SK-N-SH treated with all-trans-retinoic acid at 6 μM for 48 hours (cell line): Measurements from ENCODE around the gene PIP5K1C.

Experiments
- RARB ChIP-seq: fragments of 250-450 bp; sonication (Bioruptor Pico); IDR thresholded peaks from 2 replicates; pipeline ENCODE4 v1.8.0; 2021; ENCODE audit warnings: mild to moderate bottlenecking, moderate library complexity
- ZC3H10 ChIP-seq: fragments of 250-450 bp; sonication (Bioruptor Pico); IDR thresholded peaks from 2 replicates; pipeline ENCODE4 v1.5.1; 2021; ENCODE audit warnings: mild to moderate bottlenecking, moderate library complexity
- ZFP30 ChIP-seq: fragments of 450-650 bp; formaldehyde crosslinking; IDR thresholded peaks from 2 replicates; pipeline ENCODE4 v1.5.0; 2022; ENCODE audit warnings: mild to moderate bottlenecking, moderate library complexity
- ZNF70 ChIP-seq: fragments of 450-650 bp; formaldehyde crosslinking; IDR thresholded peaks from 2 replicates; pipeline ENCODE4 v1.5.0; 2020; ENCODE audit warnings: mild to moderate bottlenecking, moderate library complexity
- TF ChIP-seq, protein P1 (sequence below): fragments of 250-450 bp; sonication (Bioruptor Pico); IDR thresholded peaks from 2 replicates; pipeline ENCODE4 v1.5.0; 2020; ENCODE audit warnings: mild to moderate bottlenecking, moderate library complexity

DNA sequence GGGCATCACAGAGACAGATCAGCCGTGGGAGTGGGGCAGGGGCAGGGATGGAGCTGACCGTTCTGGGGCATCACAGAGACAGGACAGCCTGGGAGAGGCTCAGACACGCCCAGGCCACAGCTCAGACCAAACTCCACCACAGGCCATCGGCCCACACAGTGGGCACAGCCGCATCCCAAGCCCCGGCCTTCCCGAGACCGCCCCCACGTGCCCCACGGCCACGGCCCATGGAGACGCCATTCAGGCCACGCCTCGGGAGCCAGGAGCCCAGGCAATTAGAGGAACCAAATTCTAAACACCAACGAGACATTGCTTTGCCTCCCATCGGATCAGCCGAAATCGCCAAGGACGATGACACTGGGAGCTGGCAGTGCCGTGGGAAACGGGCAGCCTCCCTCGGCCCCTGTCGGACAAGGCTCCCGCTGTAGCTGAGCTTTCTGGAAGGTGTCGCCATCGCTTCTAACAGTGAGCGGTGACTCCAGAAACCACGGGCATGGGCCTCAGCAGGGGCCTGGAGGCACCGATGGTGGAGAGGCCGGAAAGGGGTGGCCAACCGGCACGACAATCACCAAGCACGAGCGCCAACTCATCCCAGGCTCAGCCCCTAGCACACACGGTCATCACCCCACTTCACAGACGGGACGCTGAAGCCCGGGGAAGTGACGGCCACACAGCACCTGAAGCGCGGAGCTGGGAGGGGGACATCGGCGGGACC, 2.4 kb downstream of the PIP5K1C start:
- TF ChIP-seq, protein P1, sequence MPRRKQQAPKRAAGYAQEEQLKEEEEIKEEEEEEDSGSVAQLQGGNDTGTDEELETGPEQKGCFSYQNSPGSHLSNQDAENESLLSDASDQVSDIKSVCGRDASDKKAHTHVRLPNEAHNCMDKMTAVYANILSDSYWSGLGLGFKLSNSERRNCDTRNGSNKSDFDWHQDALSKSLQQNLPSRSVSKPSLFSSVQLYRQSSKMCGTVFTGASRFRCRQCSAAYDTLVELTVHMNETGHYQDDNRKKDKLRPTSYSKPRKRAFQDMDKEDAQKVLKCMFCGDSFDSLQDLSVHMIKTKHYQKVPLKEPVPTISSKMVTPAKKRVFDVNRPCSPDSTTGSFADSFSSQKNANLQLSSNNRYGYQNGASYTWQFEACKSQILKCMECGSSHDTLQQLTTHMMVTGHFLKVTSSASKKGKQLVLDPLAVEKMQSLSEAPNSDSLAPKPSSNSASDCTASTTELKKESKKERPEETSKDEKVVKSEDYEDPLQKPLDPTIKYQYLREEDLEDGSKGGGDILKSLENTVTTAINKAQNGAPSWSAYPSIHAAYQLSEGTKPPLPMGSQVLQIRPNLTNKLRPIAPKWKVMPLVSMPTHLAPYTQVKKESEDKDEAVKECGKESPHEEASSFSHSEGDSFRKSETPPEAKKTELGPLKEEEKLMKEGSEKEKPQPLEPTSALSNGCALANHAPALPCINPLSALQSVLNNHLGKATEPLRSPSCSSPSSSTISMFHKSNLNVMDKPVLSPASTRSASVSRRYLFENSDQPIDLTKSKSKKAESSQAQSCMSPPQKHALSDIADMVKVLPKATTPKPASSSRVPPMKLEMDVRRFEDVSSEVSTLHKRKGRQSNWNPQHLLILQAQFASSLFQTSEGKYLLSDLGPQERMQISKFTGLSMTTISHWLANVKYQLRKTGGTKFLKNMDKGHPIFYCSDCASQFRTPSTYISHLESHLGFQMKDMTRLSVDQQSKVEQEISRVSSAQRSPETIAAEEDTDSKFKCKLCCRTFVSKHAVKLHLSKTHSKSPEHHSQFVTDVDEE = no peak
- TF ChIP-seq ZC3H10 (CRISPR knock-in tag) (no peak), RARB (CRISPR knock-in tag) (no peak), ZNF70 (CRISPR knock-in tag) (no peak), ZFP30 (no peak)
